ENCODE measurements around the gene ZNF827.
"Not testable (repeated sequence)": the region's sequence is repeated elsewhere in the genome, so short reads cannot be mapped to it uniquely, and the experiment has no call there.

ZNF827 gene

DNA sequence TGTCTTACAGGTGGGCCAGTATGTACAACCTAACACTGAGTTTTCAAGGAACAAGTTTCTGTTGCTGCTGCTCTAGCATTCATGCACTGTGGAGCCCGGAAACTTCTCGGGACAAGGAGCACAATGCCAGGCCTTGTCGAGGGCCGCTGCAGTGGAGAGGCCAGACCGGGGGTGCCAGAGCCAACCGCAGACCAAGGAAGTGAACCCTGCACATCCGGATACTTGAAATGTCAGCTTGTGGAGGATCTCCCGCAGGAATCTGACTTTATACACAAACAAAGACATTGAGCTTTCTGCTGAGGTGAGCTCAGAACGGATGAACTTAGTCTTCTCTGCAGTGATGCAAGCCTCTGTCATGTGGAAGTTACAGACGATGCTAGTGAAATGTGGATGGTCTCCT lies 99.5 kb downstream of the ZNF827 start:
- Histone ChIP-seq H3K4me3 (ENCODE audit: low read length) (no peak overlapping the region), H3K9me3 (ENCODE audit: control insufficient read depth, low read length) (no peaks in the 10 kb centered on the region), H3K9ac (ENCODE audit: low read length) (no peak overlapping the region), H3K36me3 (ENCODE audit: control insufficient read depth, insufficient read depth, low read length, severe bottlenecking) (no peaks in the 10 kb centered on the region), H3K4me1 (ENCODE audit: control insufficient read depth, insufficient read depth, low read length) (peaks cover 9% of the 10 kb centered on the region), H3K27me3 (replicated peaks; ENCODE audit: control insufficient read depth, insufficient read depth, low read length) (no peaks in the 10 kb centered on the region)
- no peak for DNase-seq (ENCODE audit: low read depth)

DNA sequence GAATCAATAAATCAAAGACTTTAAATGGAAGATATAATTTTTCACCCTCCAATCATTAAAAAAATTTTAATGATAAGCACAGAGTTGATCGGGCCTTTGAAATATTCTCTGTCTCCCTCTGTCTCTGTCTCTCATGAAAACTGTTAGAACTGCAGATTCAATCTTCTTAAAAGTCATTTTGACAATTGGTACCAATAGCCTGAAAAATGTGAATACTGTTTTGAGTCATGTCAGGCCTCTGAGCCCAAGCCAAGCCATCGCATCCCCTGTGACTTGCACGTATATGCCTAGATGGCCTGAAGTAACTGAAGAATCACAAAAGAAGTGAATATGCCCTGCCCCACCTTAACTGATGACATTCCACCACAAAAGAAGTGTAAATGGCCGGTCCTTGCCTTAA lies 106.2 kb downstream of the ZNF827 start:
- not testable (repeated sequence) for H3K4me1 ChIP-seq (ENCODE audit: control insufficient read depth, insufficient read depth, low read length); H3K4me3 ChIP-seq (ENCODE audit: low read length); H3K36me3 ChIP-seq (ENCODE audit: control insufficient read depth, insufficient read depth, low read length, severe bottlenecking); DNase-seq (ENCODE audit: low read depth); H3K27me3 ChIP-seq (replicated peaks; ENCODE audit: control insufficient read depth, insufficient read depth, low read length); H3K9me3 ChIP-seq (ENCODE audit: control insufficient read depth, low read length); H3K9ac ChIP-seq (ENCODE audit: low read length)

GRCh38 chr4:145830699-145831098 lies 107.9 kb downstream of the ZNF827 start:
- peaks cover 6% of the 10 kb centered on the region for H3K4me1 ChIP-seq (ENCODE audit: control insufficient read depth, insufficient read depth, low read length)
- no peaks in the 10 kb centered on the region for H3K36me3 ChIP-seq (ENCODE audit: control insufficient read depth, insufficient read depth, low read length, severe bottlenecking)
- no peaks in the 10 kb centered on the region for H3K27me3 ChIP-seq (replicated peaks; ENCODE audit: control insufficient read depth, insufficient read depth, low read length)
- DNase-seq (ENCODE audit: low read depth) = no peak
- no peaks in the 10 kb centered on the region for H3K9me3 ChIP-seq (ENCODE audit: control insufficient read depth, low read length)
- H3K9ac ChIP-seq (ENCODE audit: low read length) = no peak overlapping the region
- H3K4me3 ChIP-seq (ENCODE audit: low read length) = no peak overlapping the region

DNA sequence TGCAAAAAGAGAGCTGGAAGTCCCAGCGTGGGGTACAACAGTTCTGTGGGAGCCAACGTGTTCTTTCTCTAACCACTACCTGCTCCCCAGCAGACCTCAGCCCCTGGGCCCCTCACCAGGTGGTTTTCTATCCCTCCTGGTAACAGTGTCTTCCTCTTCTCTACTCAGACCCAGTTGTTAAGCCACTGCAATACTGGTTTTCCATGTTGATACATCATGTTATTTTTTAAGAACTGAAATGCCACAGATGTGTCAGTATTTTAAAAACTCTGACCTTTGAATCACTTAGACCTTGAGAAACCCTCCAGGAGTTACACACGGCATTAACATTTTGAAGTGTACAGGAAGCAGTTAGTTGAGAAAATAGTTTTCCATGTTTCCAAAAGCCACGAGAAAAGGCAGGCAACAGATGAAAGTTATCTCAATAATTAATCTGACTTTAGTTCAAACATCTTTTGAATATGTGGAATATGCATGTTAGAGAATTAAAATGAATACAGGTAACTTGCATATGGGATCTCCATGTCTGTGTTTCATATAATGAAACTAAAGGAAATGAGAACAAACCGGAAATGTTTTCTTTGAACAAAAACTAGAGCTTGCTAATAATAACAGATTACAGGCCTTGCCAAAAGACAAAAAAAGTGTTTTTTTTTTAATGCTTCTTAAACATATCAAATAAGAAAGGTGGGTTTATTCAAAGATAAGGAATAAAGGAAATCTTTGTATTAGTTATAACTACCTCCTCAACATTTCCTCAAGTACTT lies 108.8 kb downstream of the ZNF827 start:
- H3K9me3 ChIP-seq (ENCODE audit: control insufficient read depth, low read length) = no peaks in the 10 kb centered on the region
- H3K9ac ChIP-seq (ENCODE audit: low read length) = no peak overlapping the region
- H3K4me3 ChIP-seq (ENCODE audit: low read length) = no peak overlapping the region
- no peaks in the 10 kb centered on the region for H3K36me3 ChIP-seq (ENCODE audit: control insufficient read depth, insufficient read depth, low read length, severe bottlenecking)
- H3K4me1 ChIP-seq (ENCODE audit: control insufficient read depth, insufficient read depth, low read length) = peaks cover 6% of the 10 kb centered on the region
- H3K27me3 ChIP-seq (replicated peaks; ENCODE audit: control insufficient read depth, insufficient read depth, low read length) = no peaks in the 10 kb centered on the region
- DNase-seq (ENCODE audit: low read depth) = no peak

- Histone ChIP-seq H3K27me3 (replicated peaks; ENCODE audit: control insufficient read depth, insufficient read depth, low read length) (no peaks in the 10 kb centered on the region), H3K9ac (ENCODE audit: low read length) (no peak overlapping the region), H3K36me3 (ENCODE audit: control insufficient read depth, insufficient read depth, low read length, severe bottlenecking) (no peaks in the 10 kb centered on the region), H3K4me3 (ENCODE audit: low read length) (no peak overlapping the region), H3K9me3 (ENCODE audit: control insufficient read depth, low read length) (no peaks in the 10 kb centered on the region), H3K4me1 (ENCODE audit: control insufficient read depth, insufficient read depth, low read length) (peaks cover 6% of the 10 kb centered on the region)
- DNase-seq (ENCODE audit: low read depth) = no peak
Observed at GRCh38 chr4:145828802-145829485, 109.7 kb downstream of the ZNF827 start.

- no peaks in the 10 kb centered on the region for H3K27me3 ChIP-seq (replicated peaks; ENCODE audit: control insufficient read depth, insufficient read depth, low read length)
- H3K4me1 ChIP-seq (ENCODE audit: control insufficient read depth, insufficient read depth, low read length) = peaks cover 6% of the 10 kb centered on the region
- no peaks in the 10 kb centered on the region for H3K36me3 ChIP-seq (ENCODE audit: control insufficient read depth, insufficient read depth, low read length, severe bottlenecking)
- H3K9ac ChIP-seq (ENCODE audit: low read length) = no peak overlapping the region
- no peaks in the 10 kb centered on the region for H3K9me3 ChIP-seq (ENCODE audit: control insufficient read depth, low read length)
- DNase-seq (ENCODE audit: low read depth) = no peak
- no peak overlapping the region for H3K4me3 ChIP-seq (ENCODE audit: low read length)
Observed at GRCh38 chr4:145827885-145828284, 110.7 kb downstream of the ZNF827 start.

GRCh38 chr4:145825255-145825654 lies 113.4 kb downstream of the ZNF827 start:
- Histone ChIP-seq H3K4me3 (ENCODE audit: low read length) (no peak overlapping the region), H3K9me3 (ENCODE audit: control insufficient read depth, low read length) (no peaks in the 10 kb centered on the region), H3K36me3 (ENCODE audit: control insufficient read depth, insufficient read depth, low read length, severe bottlenecking) (no peaks in the 10 kb centered on the region), H3K9ac (ENCODE audit: low read length) (no peak overlapping the region), H3K27me3 (replicated peaks; ENCODE audit: control insufficient read depth, insufficient read depth, low read length) (no peaks in the 10 kb centered on the region), H3K4me1 (ENCODE audit: control insufficient read depth, insufficient read depth, low read length) (peaks cover 12% of the 10 kb centered on the region)
- DNase-seq (ENCODE audit: low read depth) = no peak

- Histone ChIP-seq H3K9me3 (ENCODE audit: control insufficient read depth, low read length) (no peaks in the 10 kb centered on the region), H3K27me3 (replicated peaks; ENCODE audit: control insufficient read depth, insufficient read depth, low read length) (no peaks in the 10 kb centered on the region), H3K36me3 (ENCODE audit: control insufficient read depth, insufficient read depth, low read length, severe bottlenecking) (no peaks in the 10 kb centered on the region), H3K9ac (ENCODE audit: low read length) (no peak overlapping the region), H3K4me1 (ENCODE audit: control insufficient read depth, insufficient read depth, low read length) (peaks cover 6% of the 10 kb centered on the region), H3K4me3 (ENCODE audit: low read length) (no peak overlapping the region)
- DNase-seq (ENCODE audit: low read depth) = no peak
Observed at GRCh38 chr4:145824463-145824862, 114.2 kb downstream of the ZNF827 start.

GRCh38 chr4:145823743-145824142 lies 114.9 kb downstream of the ZNF827 start:
- Histone ChIP-seq H3K27me3 (replicated peaks; ENCODE audit: control insufficient read depth, insufficient read depth, low read length) (no peaks in the 10 kb centered on the region), H3K9ac (ENCODE audit: low read length) (no peak overlapping the region), H3K36me3 (ENCODE audit: control insufficient read depth, insufficient read depth, low read length, severe bottlenecking) (no peaks in the 10 kb centered on the region), H3K9me3 (ENCODE audit: control insufficient read depth, low read length) (no peaks in the 10 kb centered on the region), H3K4me3 (ENCODE audit: low read length) (no peak overlapping the region), H3K4me1 (ENCODE audit: control insufficient read depth, insufficient read depth, low read length) (peaks cover 6% of the 10 kb centered on the region)
- no peak for DNase-seq (ENCODE audit: low read depth)

DNA sequence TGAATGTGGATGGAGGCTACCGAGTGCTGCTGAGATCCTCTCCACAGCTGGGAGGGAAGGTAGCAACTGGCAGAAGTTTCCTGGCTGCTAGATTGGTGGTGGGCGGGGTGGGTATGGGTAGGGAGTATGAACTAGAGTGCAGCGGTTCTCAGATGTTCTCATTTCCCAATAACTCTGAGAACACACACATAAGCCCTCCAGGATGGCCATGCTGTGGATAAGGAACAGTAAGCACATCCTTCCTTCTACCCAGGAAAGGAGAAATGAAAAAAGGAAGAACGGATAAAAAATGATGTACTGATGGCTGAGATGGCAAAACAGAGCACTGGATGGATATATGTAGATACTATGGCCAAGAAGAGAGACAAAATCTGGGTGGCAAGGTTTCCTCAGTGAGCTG lies 116.0 kb downstream of the ZNF827 start:
- H3K9ac ChIP-seq (ENCODE audit: low read length) = no peak overlapping the region
- no peak for DNase-seq (ENCODE audit: low read depth)
- H3K9me3 ChIP-seq (ENCODE audit: control insufficient read depth, low read length) = no peaks in the 10 kb centered on the region
- no peaks in the 10 kb centered on the region for H3K36me3 ChIP-seq (ENCODE audit: control insufficient read depth, insufficient read depth, low read length, severe bottlenecking)
- peaks cover 6% of the 10 kb centered on the region for H3K4me1 ChIP-seq (ENCODE audit: control insufficient read depth, insufficient read depth, low read length)
- H3K4me3 ChIP-seq (ENCODE audit: low read length) = no peak overlapping the region
- H3K27me3 ChIP-seq (replicated peaks; ENCODE audit: control insufficient read depth, insufficient read depth, low read length) = no peaks in the 10 kb centered on the region

GRCh38 chr4:145822181-145822580 lies 116.4 kb downstream of the ZNF827 start:
- no peak overlapping the region for H3K9ac ChIP-seq (ENCODE audit: low read length)
- no peaks in the 10 kb centered on the region for H3K27me3 ChIP-seq (replicated peaks; ENCODE audit: control insufficient read depth, insufficient read depth, low read length)
- DNase-seq (ENCODE audit: low read depth) = no peak
- no peaks in the 10 kb centered on the region for H3K9me3 ChIP-seq (ENCODE audit: control insufficient read depth, low read length)
- H3K36me3 ChIP-seq (ENCODE audit: control insufficient read depth, insufficient read depth, low read length, severe bottlenecking) = no peaks in the 10 kb centered on the region
- H3K4me1 ChIP-seq (ENCODE audit: control insufficient read depth, insufficient read depth, low read length) = peaks cover 6% of the 10 kb centered on the region
- H3K4me3 ChIP-seq (ENCODE audit: low read length) = no peak overlapping the region
